Pancreas (tissue), 10 donors: ENCODE results near the gene GRB10. TPM values are rescaled to one million over a fixed set of nuclear protein-coding genes. Genes with fewer than 3 reads are reported as not detected.

Experiments
- ATAC-seq, 4 donors: fragments of 200-7000 bp; cut with Tn5 transposase; one replicate each; pipeline versions ENCODE4 v1.8.0 to v1.9.1; 2020; ENCODE audit warnings: mild to moderate bottlenecking in 4 of 4, moderate library complexity in 4 of 4
- DNase-seq, 6 donors: peaks; one replicate each; pipeline ENCODE4 v3.0.0-alpha.2; 2020
- FAIRE-seq: peaks from 2 replicates; lab custom pipeline; 2012; peaks lifted over from hg19 to GRCh38; lab: Jason Lieb, UNC
- H3K27ac ChIP-seq, 4 donors: fragments of 200-600 bp; sonication (generic); 1 replicate in 3 of 4; 2 replicates in 1 of 4; pipeline versions ENCODE4 v1.5.0 to v1.8.0; 2020
- H3K27me3 ChIP-seq, 4 donors: fragments of 200-600 bp; one replicate each; pipeline ENCODE4 v1.8.0; 2021
- H3K36me3 ChIP-seq, 3 donors: fragments of 200-600 bp; sonication (generic) in 1 of 3; one replicate each; pipeline versions ENCODE4 v1.5.0 to v1.8.0; 2020 to 2021
- H3K4me1 ChIP-seq, 3 donors: fragments of 200-600 bp; one replicate each; pipeline ENCODE4 v1.8.0; 2021
- H3K4me3 ChIP-seq, 4 donors: fragments of 200-600 bp; sonication (generic) in 2 of 4; one replicate each; pipeline versions ENCODE4 v1.5.0 to v1.8.0; 2020 to 2021
- H3K9me3 ChIP-seq, 4 donors: fragments of 200-600 bp; one replicate each; pipeline ENCODE4 v1.8.0; 2021
- WGBS, 2 donors: extraction: QIAGEN DNeasy Blood & Tissue Kit; methylation state at CpG; one replicate each; pipeline ENCODE4 v1.1.7; 2013; 5-methylcytosine and 5-hydroxymethylcytosine counted together
- intact Hi-C, 3 donors: fragments of 100-400 bp; cut with DNase I; formaldehyde crosslinking; loops; one replicate each; pipeline versions ENCODE4 v1.11.1 to v1.14.2; 2022
- polyA plus RNA-seq, 2 donors: library from polyadenylated mRNA; stranded (reverse); fragments of 200-250 nt; gene quantifications; one replicate each; pipeline ENCODE4 v1.2.3, GENCODE V29; 2013
- total RNA-seq, 6 donors: library from RNA; stranded (reverse); fragmentation: NEBNext Ultra II Directional in 4 of 6; extraction: Animal tissue kit (Norgen Biotek cat#: 25700) in 4 of 6; gene quantifications; one replicate each; pipeline versions ENCODE4 v1.2.1 to v1.2.4, GENCODE V29; 2021 to 2023
- TF ChIP-seq, protein P1 (sequence below), 4 donors: fragments of 200-600 bp; sonication (generic) in 3 of 4; IDR thresholded peaks; one replicate each; pipeline versions ENCODE4 v1.5.0 to v1.8.0; 2021; ENCODE audit warnings: antibody characterized with exemption in 4 of 4
- donor health status: healthy with polysubstance abuse.
- donor health status: DM: no; HTN: no; CAD: no; lungs with moderate emphysema.
- donor health status: DM: no; HTN: no; CAD: no.
- donor health status: control.
- donor health status: control.
- donor health status: Bipolar disorder and iron deficiency.
- donor health status: DM: yes; HTN: yes; CAD: no.
- donor health status: DM: no; HTN: no; CAD: no.
- donor health status: DM: no; HTN: no; CAD: no.
- donor health status: DM: yes; HTN: yes; CAD: no.

GRB10 gene
- total and polyA plus RNA-seq, 8 donors: 69.9 to 199 (median 133) TPM

GRCh38 chr7:50565559-50565916 lies 217.2 kb downstream of the GRB10 start:
- ATAC-seq (peak; percentile 49 to 65 (median 56)), DNase-seq (no peak), FAIRE-seq (no peak)
- TF ChIP-seq, protein P1, sequence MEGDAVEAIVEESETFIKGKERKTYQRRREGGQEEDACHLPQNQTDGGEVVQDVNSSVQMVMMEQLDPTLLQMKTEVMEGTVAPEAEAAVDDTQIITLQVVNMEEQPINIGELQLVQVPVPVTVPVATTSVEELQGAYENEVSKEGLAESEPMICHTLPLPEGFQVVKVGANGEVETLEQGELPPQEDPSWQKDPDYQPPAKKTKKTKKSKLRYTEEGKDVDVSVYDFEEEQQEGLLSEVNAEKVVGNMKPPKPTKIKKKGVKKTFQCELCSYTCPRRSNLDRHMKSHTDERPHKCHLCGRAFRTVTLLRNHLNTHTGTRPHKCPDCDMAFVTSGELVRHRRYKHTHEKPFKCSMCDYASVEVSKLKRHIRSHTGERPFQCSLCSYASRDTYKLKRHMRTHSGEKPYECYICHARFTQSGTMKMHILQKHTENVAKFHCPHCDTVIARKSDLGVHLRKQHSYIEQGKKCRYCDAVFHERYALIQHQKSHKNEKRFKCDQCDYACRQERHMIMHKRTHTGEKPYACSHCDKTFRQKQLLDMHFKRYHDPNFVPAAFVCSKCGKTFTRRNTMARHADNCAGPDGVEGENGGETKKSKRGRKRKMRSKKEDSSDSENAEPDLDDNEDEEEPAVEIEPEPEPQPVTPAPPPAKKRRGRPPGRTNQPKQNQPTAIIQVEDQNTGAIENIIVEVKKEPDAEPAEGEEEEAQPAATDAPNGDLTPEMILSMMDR (IDR thresholded peaks at IDR 0.05): no peak
- no peaks in the 10 kb centered on the region for H3K9me3 ChIP-seq
- H3K36me3 ChIP-seq: no peaks in the 10 kb centered on the region
- H3K27me3 ChIP-seq: no peaks in the 10 kb centered on the region
- intact Hi-C loops: no loop called here
- H3K4me3 ChIP-seq: no peak overlapping the region
- H3K27ac ChIP-seq: peak overlapping the region in 2 of 4 donors; percentile 3 to 22
- 27 to 33% methylated on average over 2 of the region's 2 CpGs for WGBS, 2 donors
- peaks cover 7 to 19% (median 9%) of the 10 kb centered on the region in 3 donors for H3K4me1 ChIP-seq

DNA sequence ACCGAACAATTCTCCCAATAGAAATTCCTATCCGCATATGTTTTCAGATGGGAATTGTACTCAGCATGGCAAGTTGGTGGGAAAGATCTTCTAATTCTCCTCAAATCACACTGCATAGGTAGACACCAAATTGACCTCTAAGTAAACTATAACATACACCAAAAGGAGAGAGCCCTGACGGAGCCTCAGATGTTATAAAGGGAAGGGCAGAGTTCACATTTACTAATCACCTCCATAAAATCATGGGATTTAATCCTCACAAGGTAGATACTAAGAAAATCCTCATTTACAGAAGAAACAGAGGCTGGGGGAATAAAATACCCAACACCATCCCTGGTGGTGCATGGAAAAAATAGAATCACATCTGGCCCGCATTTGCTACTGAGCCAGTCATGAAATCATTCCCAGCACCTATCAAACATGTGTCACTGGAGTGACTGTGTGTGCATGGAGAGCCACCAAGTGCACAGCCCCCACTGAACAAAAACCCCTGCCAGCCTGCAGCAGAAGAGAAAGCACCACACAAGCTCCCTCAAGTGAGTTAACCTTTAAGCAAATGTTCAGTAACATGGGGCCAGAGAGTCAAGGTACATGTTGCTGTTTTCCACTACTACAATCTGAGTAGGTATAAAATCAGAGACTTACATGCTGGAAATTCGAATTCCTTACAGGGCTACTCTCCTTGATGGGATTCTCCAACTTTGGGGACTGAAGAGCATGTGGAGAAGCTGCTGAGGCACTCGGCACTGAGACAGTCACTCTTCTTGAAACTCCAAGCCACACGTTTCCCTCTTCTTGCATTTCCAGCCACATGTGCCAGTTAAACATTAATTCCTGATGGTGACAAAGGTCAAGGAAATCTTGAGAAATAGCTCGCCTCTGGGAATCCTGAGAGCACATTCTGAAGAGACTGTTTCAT lies 217.8 kb downstream of the GRB10 start, which contains the start of gene DDC:
DDC (minus strand) TSS at position 766 of the 919 bp plus-strand sequence. CDS start 21,320 bp downstream, outside the sequence.
- 24 to 25% methylated on average over 8 of the region's 8 CpGs for WGBS, 2 donors
- intact Hi-C loops: no loop called here
- H3K4me3 ChIP-seq: peak within 1 kb of the TSS in 3 of 4 donors; percentile 12 to 17 (median 15)
- H3K27ac ChIP-seq: peak within 1 kb of the TSS in 3 of 4 donors; percentile 15 to 60 (median 36)
- no peaks in the 10 kb centered on the region for H3K27me3 ChIP-seq
- DNase-seq (peak in 2 of 6 donors; percentile 29 to 44), FAIRE-seq (no peak), ATAC-seq (peak; percentile 78 to 88 (median 82))
- peaks cover 7 to 19% (median 9%) of the 10 kb centered on the region in 3 donors for H3K4me1 ChIP-seq
- H3K9me3 ChIP-seq: no peaks in the 10 kb centered on the region
- no peaks in the 10 kb centered on the region for H3K36me3 ChIP-seq
- TF ChIP-seq, protein P1 (IDR thresholded peaks at IDR 0.05): no peak

- Histone ChIP-seq H3K27me3 (no peaks in the 10 kb centered on the region), H3K4me1 (peaks cover 7 to 19% (median 9%) of the 10 kb centered on the region in 3 donors), H3K4me3 (peak overlapping the region in 2 of 4 donors; percentile 15 to 17), H3K36me3 (no peaks in the 10 kb centered on the region), H3K9me3 (no peaks in the 10 kb centered on the region), H3K27ac (no peak overlapping the region)
- intact Hi-C loops: no loop called here
- TF ChIP-seq, protein P1 (IDR thresholded peaks at IDR 0.05): no peak
- FAIRE-seq (no peak), ATAC-seq (peak; percentile 26 to 48 (median 38)), DNase-seq (no peak)
- 43 to 46% methylated on average over 8 of the region's 8 CpGs for WGBS, 2 donors
These were observed 218.5 kb downstream of the GRB10 start for GRCh38 chr7:50564171-50564570.

GRCh38 chr7:50562136-50562535 lies 220.6 kb downstream of the GRB10 start:
- H3K36me3 ChIP-seq: no peaks in the 10 kb centered on the region
- H3K27ac ChIP-seq: no peak overlapping the region
- H3K9me3 ChIP-seq: no peaks in the 10 kb centered on the region
- no peak for DNase-seq
- intact Hi-C loops: no loop called here
- TF ChIP-seq, protein P1 (IDR thresholded peaks at IDR 0.05): no peak
- no peak for FAIRE-seq
- H3K4me1 ChIP-seq: peaks cover 7 to 19% (median 9%) of the 10 kb centered on the region in 3 donors
- 80 to 86% methylated on average over 5 of the region's 5 CpGs for WGBS, 2 donors
- H3K4me3 ChIP-seq: no peak overlapping the region
- no peaks in the 10 kb centered on the region for H3K27me3 ChIP-seq
- ATAC-seq: no peak
